ENCODE measurements around the gene TAS1R2.
"Not testable (repeated sequence)": the region's sequence is repeated elsewhere in the genome, so short reads cannot be mapped to it uniquely, and the experiment has no call there.

TAS1R2 gene

GRCh38 chr1:18854331-18855025, 5.0 kb downstream of the TAS1R2 start:
- no peak for DNase-seq
- Histone ChIP-seq H3K4me3 (no peak overlapping the region), H3K27me3 (peaks cover 0 to 55% of the 10 kb centered on the region in 2 donors), H3K27ac (no peak overlapping the region), H3K36me3 (no peaks in the 10 kb centered on the region), H3K4me1 (peaks cover 0 to 1% (median 0%) of the 10 kb centered on the region in 4 donors), H3K9me3 (no peaks in the 10 kb centered on the region)
- intact Hi-C loops (cut with DNase I; ENCODE audit: low total_unique reads) = no loop called here
- TF ChIP-seq CTCF (IDR thresholded peaks at IDR 0.05) = no peak

GRCh38 chr1:18852501-18852900, 7.0 kb downstream of the TAS1R2 start:
- TF ChIP-seq CTCF (IDR thresholded peaks at IDR 0.05) = no peak
- H3K9me3 ChIP-seq = no peaks in the 10 kb centered on the region
- H3K27me3 ChIP-seq = peaks cover 0 to 59% of the 10 kb centered on the region in 2 donors
- H3K27ac ChIP-seq = no peak overlapping the region
- no peaks in the 10 kb centered on the region for H3K36me3 ChIP-seq
- H3K4me1 ChIP-seq = peaks cover 0 to 4% (median 0%) of the 10 kb centered on the region in 4 donors
- intact Hi-C loops (cut with DNase I; ENCODE audit: low total_unique reads) = no loop called here
- DNase-seq = no peak
- H3K4me3 ChIP-seq = no peak overlapping the region

GRCh38 chr1:18849261-18849711, 10.2 kb downstream of the TAS1R2 start:
- Histone ChIP-seq H3K27me3 (peaks cover 0 to 42% of the 10 kb centered on the region in 2 donors), H3K27ac (no peak overlapping the region), H3K4me1 (peaks cover 0 to 4% (median 0%) of the 10 kb centered on the region in 4 donors), H3K9me3 (no peaks in the 10 kb centered on the region), H3K4me3 (no peak overlapping the region), H3K36me3 (no peaks in the 10 kb centered on the region)
- DNase-seq = no peak
- no peak for TF ChIP-seq CTCF (IDR thresholded peaks at IDR 0.05)
- intact Hi-C loops (cut with DNase I; ENCODE audit: low total_unique reads) = no loop called here

- DNase-seq; H3K36me3 ChIP-seq; H3K4me1 ChIP-seq; intact Hi-C loops (cut with DNase I; ENCODE audit: low total_unique reads); H3K4me3 ChIP-seq; H3K9me3 ChIP-seq; H3K27ac ChIP-seq: not testable (repeated sequence)
- H3K27me3 ChIP-seq = peaks cover 0 to 38% of the 10 kb centered on the region in 2 donors
These were observed 11.7 kb downstream of the TAS1R2 start for GRCh38 chr1:18847723-18848122.

GRCh38 chr1:18840145-18840544, 19.3 kb downstream of the TAS1R2 start:
- Histone ChIP-seq H3K4me1 (no peaks in the 10 kb centered on the region), H3K9me3 (no peaks in the 10 kb centered on the region), H3K27ac (no peak overlapping the region), H3K4me3 (no peak overlapping the region), H3K27me3 (peaks cover 0 to 53% of the 10 kb centered on the region in 2 donors), H3K36me3 (no peaks in the 10 kb centered on the region)
- no peak for DNase-seq
- intact Hi-C loops (cut with DNase I; ENCODE audit: low total_unique reads) = no loop called here
- no peak for TF ChIP-seq CTCF (IDR thresholded peaks at IDR 0.05)

- Histone ChIP-seq H3K36me3 (no peaks in the 10 kb centered on the region), H3K9me3 (peaks cover 0 to 2% (median 0%) of the 10 kb centered on the region in 3 donors), H3K4me1 (no peaks in the 10 kb centered on the region), H3K4me3 (no peak overlapping the region), H3K27me3 (peaks cover 0 to 62% of the 10 kb centered on the region in 2 donors), H3K27ac (no peak overlapping the region)
- intact Hi-C loops (cut with DNase I; ENCODE audit: low total_unique reads) = no loop called here
- TF ChIP-seq CTCF (IDR thresholded peaks at IDR 0.05) = no peak
- no peak for DNase-seq
These were observed 22.8 kb downstream of the TAS1R2 start for GRCh38 chr1:18836654-18837053.

- DNase-seq; H3K36me3 ChIP-seq; H3K27ac ChIP-seq; H3K4me1 ChIP-seq; intact Hi-C loops (cut with DNase I; ENCODE audit: low total_unique reads); H3K4me3 ChIP-seq: not testable (repeated sequence)
- peaks cover 0 to 11% (median 4%) of the 10 kb centered on the region in 3 donors for H3K9me3 ChIP-seq
- peaks cover 0 to 51% of the 10 kb centered on the region in 2 donors for H3K27me3 ChIP-seq
These were observed 27.1 kb downstream of the TAS1R2 start for GRCh38 chr1:18832319-18832718.
